Ascending aorta (tissue), 2 donors: ENCODE measurements around the gene CTXN1. TPM values are rescaled to one million over a fixed set of nuclear protein-coding genes. Genes with fewer than 3 reads are reported as not detected.

Experiments used
- DNase-seq, 2 donors: peaks; one replicate each; pipeline ENCODE4 v3.0.0-alpha.2; 2019; ENCODE audit warnings: low spot score in 2 of 2
- H3K27ac ChIP-seq, 2 donors: fragments of 200-600 bp; sonication (generic); one replicate each; pipeline ENCODE4 v1.5.1; 2016 to 2017; ENCODE audit warnings: mild to moderate bottlenecking in 1 of 2
- H3K27me3 ChIP-seq: fragments of 200-600 bp; sonication (generic); one replicate; pipeline ENCODE4 v1.5.1; 2017
- H3K36me3 ChIP-seq, 2 donors: fragments of 200-600 bp; sonication (generic); one replicate each; pipeline ENCODE4 v1.5.1; 2016
- H3K4me1 ChIP-seq, 2 donors: fragments of 200-600 bp; sonication (generic); one replicate each; pipeline ENCODE4 v1.5.1; 2016 to 2017; ENCODE audit warnings: mild to moderate bottlenecking in 1 of 2
- H3K4me3 ChIP-seq, 2 donors: fragments of 200-600 bp; sonication (generic); one replicate each; pipeline ENCODE4 v1.5.1; 2016 to 2017; ENCODE audit warnings: mild to moderate bottlenecking in 1 of 2
- H3K9me3 ChIP-seq, 2 donors: fragments of 200-600 bp; sonication (generic); one replicate each; pipeline ENCODE4 v1.5.1; 2016
- intact Hi-C: fragments of 100-400 bp; cut with DNase I; formaldehyde crosslinking; loops from one replicate; pipeline ENCODE4 v1.15.1; 2023
- total RNA-seq: library from RNA; depleted of rRNA; stranded (reverse); fragments of >200 nt; gene quantifications from one replicate; pipeline ENCODE4 v1.1.0, GENCODE V29; 2016
- TF ChIP-seq, protein P1 (sequence below), 3 experiments: fragments of 200-600 bp in 2 of 3; fragments of 450-650 bp in 1 of 3; sonication (generic) in 2 of 3; IDR thresholded peaks; one replicate each; pipeline ENCODE4 v1.5.1; 2016 to 2019; ENCODE audit warnings: antibody characterized with exemption in 3 of 3, mild to moderate bottlenecking in 1 of 3, moderate library complexity in 1 of 3

The CTXN1 gene
- total RNA-seq, 1 donor from 2014 or later, result not detected

DNA sequence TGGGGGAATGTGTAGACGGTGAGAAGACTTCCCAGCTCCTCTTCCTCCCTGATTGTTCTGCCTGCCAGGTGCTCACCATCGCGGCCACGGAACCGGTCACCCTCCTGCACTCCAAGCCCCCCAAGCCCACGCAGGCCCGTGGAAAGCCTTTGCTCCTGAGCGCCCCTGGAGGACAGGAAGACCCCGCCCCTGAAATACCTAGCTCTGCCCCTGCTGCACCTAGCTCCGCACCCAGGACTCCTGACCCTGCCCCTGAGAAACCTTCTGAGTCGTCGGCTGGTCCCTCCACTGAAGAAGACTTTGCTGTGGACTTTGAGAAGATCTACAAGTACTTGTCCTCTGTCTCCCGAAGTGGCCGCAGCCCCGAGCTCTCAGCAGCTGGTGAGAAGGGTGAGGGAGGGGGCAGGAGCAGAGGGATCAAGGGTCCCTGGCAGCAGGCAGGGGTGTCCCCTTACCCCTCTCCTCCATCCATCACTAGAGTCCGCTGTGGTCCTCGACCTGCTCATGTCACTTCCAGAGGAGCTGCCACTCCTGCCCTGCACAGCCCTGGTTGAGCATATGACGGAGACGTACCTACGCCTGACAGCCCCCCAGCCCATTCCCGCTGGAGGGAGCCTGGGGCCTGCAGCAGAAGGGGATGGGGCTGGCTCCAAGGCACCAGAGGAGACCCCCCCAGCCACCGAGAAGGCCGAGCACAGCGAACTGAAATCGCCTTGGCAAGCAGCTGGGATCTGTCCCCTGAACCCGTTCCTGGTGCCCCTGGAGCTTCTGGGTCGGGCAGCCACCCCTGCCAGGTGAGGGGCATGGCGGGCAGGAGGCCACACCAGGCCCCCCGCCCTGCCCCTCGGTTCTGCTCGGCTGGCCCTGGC lies 3.7 kb downstream of the CTXN1 start:
- H3K4me3 ChIP-seq, result peak overlapping the region in 1 of 2 donors; percentile 96
- intact Hi-C loops, result loop anchor here (2.0 to 10.0 kb wide), 4 partner anchors 593 to 1863 kb away; partner anchors contain the start of genes TRIP10 and ZNF414
- TF ChIP-seq, protein P1, sequence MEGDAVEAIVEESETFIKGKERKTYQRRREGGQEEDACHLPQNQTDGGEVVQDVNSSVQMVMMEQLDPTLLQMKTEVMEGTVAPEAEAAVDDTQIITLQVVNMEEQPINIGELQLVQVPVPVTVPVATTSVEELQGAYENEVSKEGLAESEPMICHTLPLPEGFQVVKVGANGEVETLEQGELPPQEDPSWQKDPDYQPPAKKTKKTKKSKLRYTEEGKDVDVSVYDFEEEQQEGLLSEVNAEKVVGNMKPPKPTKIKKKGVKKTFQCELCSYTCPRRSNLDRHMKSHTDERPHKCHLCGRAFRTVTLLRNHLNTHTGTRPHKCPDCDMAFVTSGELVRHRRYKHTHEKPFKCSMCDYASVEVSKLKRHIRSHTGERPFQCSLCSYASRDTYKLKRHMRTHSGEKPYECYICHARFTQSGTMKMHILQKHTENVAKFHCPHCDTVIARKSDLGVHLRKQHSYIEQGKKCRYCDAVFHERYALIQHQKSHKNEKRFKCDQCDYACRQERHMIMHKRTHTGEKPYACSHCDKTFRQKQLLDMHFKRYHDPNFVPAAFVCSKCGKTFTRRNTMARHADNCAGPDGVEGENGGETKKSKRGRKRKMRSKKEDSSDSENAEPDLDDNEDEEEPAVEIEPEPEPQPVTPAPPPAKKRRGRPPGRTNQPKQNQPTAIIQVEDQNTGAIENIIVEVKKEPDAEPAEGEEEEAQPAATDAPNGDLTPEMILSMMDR (IDR thresholded peaks at IDR 0.05), result no peak
- peak overlapping the region in 1 of 2 donors; percentile 93 for H3K27ac ChIP-seq
- peaks cover 6 to 18% of the 10 kb centered on the region in 2 donors for H3K36me3 ChIP-seq
- H3K4me1 ChIP-seq, result peaks cover 35 to 50% of the 10 kb centered on the region in 2 donors
- H3K9me3 ChIP-seq, result no peaks in the 10 kb centered on the region
- no peak for DNase-seq
- H3K27me3 ChIP-seq, result peaks cover 4% of the 10 kb centered on the region

DNA sequence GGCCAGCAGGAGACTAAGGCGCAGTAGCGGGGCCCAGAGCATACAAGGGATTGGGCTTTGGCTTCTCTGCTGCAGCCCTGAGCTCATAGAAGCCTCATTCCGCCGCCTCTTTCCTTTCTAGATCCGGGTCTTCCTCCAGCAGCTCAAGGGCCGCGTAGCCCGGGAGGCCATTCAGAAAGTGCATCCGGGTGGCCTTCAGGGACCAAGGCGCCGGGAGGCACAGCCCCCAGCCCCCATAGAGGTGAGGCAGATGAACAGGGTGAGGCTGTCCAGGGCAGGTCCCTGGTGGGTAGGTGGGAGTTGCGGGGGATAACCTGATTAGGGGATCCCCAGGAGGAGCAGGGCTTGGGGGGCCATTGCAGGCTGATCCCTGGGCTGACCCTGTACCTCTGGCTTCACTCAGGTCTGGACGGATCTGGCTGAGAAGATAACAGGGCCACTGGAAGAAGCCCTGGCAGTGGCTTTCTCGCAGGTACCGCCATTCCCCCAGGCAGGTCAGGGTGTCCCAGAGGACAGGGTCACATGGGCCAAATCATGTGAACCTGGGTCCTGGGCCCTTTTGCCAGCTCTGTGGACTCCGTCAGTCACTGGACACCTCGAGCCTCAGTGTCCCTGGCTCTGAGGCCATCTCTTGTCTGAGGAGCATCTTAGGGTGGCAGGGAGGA lies 4.5 kb downstream of the CTXN1 start:
- intact Hi-C loops, result loop anchor here (2.0 to 10.0 kb wide), 4 partner anchors 593 to 1863 kb away; partner anchors contain the start of genes TRIP10 and ZNF414
- TF ChIP-seq, protein P1 (IDR thresholded peaks at IDR 0.05), result no peak
- Histone ChIP-seq H3K27me3 (peaks cover 8% of the 10 kb centered on the region), H3K36me3 (peaks cover 6 to 13% of the 10 kb centered on the region in 2 donors), H3K4me3 (peak overlapping the region; percentile 64 to 96), H3K9me3 (no peaks in the 10 kb centered on the region), H3K4me1 (peaks cover 39 to 45% of the 10 kb centered on the region in 2 donors), H3K27ac (peak overlapping the region; percentile 90 to 93)
- DNase-seq, result no peak

DNA sequence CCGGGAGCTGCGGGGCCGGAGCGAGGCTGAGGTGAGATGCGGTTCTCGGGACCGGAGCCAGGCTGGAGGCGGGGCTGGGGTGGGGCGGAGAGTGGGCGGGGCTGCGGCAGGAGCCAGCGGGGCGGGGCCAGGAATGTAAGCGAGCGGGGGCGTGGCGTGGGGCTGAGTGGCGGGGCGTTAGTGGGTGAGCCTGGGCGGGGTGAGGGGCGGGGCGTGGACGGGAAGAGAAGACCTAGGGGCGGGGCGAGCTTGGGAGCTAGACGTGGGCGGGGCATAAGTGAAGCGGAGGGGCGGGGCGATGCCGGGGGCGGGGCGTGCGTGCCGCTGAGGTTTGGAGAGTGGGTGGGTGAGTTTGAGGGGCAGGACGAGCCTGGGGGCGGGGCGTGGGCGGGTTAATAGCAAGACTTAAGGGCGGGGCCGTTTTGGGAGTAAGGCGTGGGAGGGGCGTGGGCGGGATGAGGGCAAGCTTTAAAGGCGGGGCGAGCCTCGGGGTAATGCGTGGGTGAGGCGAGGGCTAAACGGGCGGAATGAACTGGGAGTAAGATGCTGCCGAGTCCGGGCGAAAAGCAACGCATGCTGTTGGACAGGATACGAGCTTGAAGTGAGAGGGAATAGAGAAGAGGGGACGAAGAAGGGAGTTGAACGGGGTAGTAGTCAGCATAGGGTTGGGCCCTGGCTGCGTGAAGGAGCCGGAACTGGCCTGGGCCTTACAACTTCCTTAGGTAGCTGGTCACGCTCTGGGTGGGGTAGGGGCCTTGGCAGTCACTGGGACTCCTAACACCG lies 5.2 kb downstream of the CTXN1 start:
- intact Hi-C loops, result loop anchor here (1.0 to 10.0 kb wide), 8 partner anchors 17 to 1864 kb away; partner anchors contain the start of genes ELAVL1, MAP2K7, RAB11B and TIMM44
- Histone ChIP-seq H3K4me3 (peak overlapping the region; percentile 96 to 97), H3K27ac (peak overlapping the region; percentile 90 to 93), H3K9me3 (no peaks in the 10 kb centered on the region), H3K4me1 (peaks cover 44 to 46% of the 10 kb centered on the region in 2 donors), H3K36me3 (peaks cover 6 to 13% of the 10 kb centered on the region in 2 donors), H3K27me3 (peaks cover 12% of the 10 kb centered on the region)
- peak; percentile 96 to 100 for DNase-seq
- TF ChIP-seq, protein P1 (IDR thresholded peaks at IDR 0.05), result no peak

DNA sequence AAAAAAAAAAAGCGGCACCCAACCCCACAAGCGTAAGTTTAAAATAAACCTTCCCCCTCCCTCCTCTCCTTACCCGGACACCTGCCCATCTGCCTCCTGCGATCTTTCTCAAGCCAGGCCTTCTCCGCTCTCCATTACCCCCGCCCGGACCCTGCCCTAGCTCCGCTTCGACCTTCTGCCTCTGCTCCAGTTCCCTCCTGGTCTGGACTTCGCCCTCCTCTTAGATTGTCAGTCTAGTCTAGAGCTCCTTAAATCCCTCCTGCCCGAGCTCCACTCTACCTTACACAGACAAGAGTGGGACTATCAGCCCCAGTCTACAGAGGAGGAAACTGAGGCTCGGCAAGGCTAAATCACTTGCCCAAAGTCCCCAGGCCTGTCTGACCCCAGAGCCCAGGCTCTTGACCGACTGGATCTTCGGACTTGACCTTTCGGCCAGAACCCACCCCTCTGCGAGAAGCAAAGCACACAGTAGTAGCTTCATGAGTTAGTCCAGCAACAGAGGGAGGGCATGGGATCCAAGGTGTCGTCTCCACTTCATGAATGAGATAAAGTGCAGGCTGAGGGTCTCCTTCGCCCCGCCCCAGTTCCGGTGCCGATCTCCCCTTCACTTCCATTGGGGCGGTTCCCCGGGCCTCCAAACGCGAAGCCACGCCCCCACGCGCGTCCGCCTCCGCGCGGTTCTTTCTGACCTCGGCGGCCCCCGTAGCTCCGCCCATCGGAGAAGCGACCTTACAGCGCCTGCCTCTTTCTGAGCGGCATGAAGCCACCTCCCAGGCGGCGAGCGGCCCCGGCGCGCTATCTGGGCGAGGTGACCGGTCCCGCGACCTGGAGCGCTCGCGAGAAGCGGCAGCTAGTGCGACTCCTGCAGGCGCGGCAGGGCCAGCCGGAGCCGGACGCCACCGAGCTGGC lies 6.1 kb downstream of the CTXN1 start, which contains the start of gene SNAPC2:
Gene SNAPC2 (plus strand): TSS at position 729 of the 909 bp plus-strand sequence. CDS start 29 bp downstream, at position 758.
- intact Hi-C loops, result loop anchor here (1.0 to 10.0 kb wide), 9 partner anchors 17 to 1865 kb away; partner anchors contain the start of genes ELAVL1, MAP2K7, RAB11B and TIMM44
- Histone ChIP-seq H3K27me3 (peaks cover 13% of the 10 kb centered on the region), H3K9me3 (no peaks in the 10 kb centered on the region), H3K36me3 (peaks cover 6 to 13% of the 10 kb centered on the region in 2 donors), H3K4me3 (peak within 1 kb of the TSS; percentile 96 to 97), H3K27ac (peak within 1 kb of the TSS; percentile 90 to 93), H3K4me1 (peaks cover 37 to 39% of the 10 kb centered on the region in 2 donors)
- peak; percentile 81 to 98 for DNase-seq
- TF ChIP-seq, protein P1 (IDR thresholded peaks at IDR 0.05), result peak in 1 of 3 experiments; percentile 5
